Kidney glomerular epithelial cell (primary cell): Measurements from ENCODE around the gene GPX4.

Experiments
- DNase-seq: peaks from one replicate; lab custom pipeline; 2025; lab: John Stamatoyannopoulos, UW

Gene GPX4

DNA sequence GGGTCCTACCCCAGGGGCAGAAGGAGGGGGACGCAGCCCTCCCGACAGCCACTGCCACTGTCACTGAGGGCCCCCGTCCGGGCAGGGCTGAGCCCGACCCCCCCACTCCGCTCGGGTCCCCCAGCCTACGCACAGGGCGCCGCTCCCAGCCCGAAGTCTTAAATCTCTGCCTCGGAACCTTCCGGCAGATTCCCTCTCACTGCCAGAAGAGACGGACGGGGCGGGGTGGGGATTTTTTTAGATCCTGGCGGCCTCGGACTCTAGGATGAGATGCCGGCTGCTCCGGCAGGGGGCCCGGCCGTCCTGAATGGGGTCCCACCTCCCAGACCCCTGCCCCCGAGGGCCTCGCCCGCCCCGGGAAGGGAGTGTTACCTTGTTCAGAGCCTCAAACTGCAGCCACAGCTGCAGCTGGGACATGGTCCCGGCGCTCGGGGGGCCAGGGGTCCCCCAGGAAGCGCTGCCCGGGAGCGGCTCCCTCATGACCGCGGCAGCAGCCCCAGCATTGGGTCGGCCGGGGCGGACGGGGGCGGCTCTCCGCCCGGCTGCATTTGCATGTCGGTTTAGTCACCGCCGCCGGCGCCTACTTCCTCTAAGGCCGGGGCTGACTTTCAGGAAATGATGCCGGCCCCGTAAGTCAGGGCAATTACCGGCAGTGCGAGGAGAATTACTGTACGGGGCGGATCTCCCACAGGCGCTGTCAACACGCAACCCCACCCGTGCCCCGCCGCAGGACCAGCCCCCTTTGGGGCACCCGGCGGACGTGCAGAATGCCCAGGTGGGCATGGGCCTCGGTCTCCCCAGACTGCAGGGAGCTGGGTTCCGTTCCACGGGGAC, 28.1 kb downstream of the GPX4 start:
- peak; percentile 73 for DNase-seq

- DNase-seq, result no peak
These were observed 29.0 kb downstream of the GPX4 start for GRCh38 chr19:1132552-1133383.

DNA sequence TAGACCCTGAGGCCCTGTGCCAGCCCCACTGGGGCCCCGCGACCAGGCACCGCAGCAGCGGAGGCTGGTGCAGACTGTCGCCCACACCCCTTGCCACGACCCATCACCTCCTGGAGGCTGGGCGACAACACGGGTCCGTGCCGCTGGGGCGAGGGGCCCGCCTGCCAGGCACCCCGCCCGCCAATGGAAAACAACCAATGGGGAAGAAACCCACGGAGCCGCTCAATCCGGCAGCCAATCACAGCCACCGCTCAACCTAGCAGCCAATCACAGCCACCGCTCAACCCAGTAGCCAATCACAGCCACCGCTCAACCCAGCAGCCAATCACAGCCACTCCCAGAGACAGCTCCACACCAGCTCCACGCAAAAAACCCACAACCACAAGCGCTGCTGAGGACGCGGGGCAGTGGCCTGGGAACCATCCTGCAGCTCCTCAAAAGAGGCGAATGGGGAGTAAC, 29.7 kb downstream of the GPX4 start:
- no peak for DNase-seq

DNA sequence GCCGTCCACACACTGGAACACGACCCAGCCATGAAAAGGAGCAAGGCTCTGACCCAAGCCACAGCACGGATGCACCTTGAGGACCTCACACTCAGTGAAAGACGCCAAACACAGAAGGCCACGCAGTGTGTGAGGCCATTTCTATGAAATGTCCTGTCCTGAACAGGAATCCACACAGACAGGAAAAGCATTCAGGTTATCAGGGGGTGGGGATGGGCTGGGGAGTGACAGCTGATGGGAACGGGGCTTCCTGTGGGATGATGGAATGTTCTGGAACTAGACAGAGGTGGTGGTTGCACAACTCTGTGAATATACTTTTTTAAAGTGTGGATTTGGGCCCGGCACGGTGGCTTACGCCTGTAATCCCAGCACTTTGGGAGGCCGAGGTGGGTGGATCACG, 30.6 kb downstream of the GPX4 start:
- DNase-seq, result no peak

GRCh38 chr19:1135454-1135853, 31.7 kb downstream of the GPX4 start:
- DNase-seq, result no peak

GRCh38 chr19:1136201-1136600, 32.4 kb downstream of the GPX4 start:
- DNase-seq, result no peak

DNA sequence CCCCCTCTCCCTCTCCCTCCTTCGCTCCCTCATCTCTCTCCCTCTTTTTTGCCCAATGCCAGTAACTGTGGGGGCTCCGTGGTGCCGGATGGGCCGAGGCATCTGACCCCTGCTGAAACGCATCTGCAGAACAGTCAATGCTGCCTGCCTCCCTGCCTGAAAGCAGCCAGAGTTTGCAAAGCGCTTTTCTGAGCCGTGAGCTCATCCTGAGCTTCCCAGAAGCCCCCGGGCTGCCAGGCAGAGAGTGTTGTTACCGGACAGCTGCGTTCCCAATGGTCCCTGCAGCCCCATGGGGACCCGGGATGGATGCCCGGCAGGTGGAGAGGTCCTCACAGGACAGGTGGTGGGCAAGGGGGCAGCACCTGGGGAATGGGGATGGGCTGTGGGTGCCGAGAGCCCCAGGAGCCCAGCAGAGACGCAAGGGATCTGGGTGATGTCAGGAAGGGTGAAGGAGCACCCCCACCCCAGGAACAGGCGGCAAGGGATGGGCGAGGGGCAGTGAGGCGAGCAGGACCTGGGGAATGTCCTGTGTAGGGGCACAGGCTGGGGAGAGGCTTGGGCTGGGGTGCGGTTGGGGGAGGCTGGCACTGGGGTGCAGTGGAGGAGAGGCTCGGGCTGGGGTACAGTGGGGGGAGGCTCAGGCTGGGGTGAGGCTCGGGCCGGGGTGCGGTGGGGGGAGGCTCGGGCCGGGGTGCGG, 33.0 kb downstream of the GPX4 start:
- no peak for DNase-seq

DNA sequence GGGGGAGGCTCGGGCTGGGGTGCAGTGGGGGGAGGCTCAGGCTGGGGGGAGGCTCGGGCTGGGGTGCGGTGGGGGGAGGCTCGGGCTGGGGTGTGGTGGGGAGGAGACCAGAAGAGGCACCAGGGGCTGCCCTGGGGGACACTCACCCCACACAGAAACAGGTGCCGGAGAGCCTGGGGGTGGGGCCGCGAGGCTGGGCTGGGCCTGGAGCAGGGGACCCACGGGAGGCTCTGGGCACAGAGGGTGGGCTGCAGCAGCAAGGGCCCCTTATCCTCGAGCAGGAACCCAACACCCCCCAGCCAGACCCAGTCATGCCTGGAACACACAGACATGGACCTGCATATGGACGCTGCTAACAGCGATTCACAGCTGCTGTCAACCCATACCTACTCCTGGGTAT, 34.3 kb downstream of the GPX4 start:
- DNase-seq, result no peak

DNA sequence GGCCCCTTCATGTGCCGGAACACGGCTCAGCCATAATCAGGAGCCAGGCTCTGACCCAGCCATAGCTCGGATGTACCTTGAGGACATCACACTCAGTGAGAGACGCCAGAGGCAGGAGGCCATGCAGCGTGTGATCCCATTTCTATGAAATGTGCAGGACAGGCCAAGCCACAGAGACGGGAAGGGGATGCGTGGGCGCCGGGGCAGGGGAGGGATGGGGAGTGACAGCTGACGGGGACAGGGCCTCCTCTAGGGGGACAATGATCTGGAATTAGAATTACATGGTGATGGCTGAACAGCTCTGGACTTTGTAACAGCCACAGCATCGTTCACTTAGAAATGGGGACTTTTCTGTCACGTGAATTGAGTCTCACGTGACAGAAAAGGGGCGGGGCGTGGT, 35.3 kb downstream of the GPX4 start:
- no peak for DNase-seq

- DNase-seq, result no peak
These were observed 36.7 kb downstream of the GPX4 start for GRCh38 chr19:1140272-1141027.

DNA sequence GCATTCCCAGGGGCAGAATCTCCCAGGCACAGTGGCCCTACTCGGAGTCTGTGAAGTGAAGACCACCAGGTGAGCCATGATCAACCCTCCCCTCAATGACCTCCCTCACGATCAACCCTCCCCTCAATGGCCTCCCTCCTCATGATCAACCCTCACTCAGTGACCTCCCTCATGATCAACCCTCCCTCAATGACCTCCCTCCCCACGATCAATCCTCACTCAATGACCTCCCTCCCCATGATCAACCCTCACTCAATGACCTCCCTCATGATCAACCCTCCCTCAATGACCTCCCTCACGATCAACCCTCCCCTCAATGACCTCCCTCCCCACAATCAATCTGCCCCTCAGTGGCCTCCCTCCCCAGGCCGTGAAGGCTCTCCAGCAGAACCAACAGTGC, 38.1 kb downstream of the GPX4 start:
- no peak for DNase-seq

DNA sequence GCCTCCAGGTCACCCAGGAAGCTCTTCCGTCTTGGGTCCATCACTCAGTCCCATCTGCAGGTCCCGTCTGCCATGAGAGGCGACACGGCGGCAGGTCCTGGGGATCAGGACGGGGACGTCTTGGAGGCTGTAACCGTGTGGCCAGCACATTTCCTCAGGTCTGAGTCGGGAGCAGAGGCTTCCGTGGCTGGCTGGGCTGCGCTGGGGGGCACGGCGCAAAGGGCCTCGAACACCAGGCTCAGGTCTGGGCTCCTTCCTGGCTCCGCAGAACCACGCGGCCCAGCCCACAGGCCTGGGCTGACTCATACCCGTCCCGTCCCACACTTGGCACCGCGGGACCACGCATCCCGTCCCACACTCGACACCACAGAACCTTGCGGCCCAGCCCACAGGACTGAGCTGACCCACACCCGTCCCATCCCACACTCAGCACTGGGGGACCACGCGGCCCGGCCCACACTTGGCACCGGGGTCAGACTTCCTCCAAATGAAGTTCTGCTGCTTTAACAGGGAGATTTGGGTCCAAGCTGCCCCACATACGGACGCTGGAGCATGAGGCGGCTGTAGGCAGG, 40.1 kb downstream of the GPX4 start:
- no peak for DNase-seq

DNA sequence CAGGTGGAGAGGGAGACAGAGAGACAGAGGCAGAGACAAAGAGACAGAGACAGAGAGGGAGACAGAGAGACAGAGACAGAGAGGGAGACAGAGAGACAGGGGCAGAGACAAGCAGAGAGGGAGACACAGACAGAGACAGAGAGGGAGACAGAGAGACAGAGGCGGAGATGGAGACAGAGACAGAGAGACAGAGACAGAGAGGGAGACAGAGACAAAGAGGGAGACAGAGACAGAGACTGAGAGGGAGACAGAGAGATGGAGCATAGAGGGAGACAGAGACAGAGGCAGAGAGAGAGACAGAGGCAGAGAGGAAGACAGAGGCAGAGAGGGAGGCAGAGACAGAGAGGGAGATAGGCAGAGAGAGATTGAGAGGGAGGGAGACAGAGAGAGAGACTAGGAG, 40.9 kb downstream of the GPX4 start:
- DNase-seq, result no peak

- no peak for DNase-seq
These were observed 42.0 kb downstream of the GPX4 start for GRCh38 chr19:1145635-1146411.

DNA sequence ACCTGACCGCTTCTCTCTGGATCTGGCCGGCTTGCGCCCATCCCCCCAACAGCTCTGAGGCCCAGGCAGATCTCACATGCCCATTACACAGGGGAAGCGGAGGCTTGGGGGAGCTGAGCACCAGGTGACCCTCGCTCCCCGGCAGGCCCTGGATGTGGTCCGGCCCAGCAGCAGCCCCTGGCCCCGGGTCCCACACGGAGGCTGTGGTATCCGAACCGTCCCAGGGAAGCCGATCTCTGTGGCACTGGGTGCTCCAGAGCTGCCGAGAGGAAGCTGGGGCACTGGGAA, 42.6 kb downstream of the GPX4 start:
- DNase-seq, result no peak

DNA sequence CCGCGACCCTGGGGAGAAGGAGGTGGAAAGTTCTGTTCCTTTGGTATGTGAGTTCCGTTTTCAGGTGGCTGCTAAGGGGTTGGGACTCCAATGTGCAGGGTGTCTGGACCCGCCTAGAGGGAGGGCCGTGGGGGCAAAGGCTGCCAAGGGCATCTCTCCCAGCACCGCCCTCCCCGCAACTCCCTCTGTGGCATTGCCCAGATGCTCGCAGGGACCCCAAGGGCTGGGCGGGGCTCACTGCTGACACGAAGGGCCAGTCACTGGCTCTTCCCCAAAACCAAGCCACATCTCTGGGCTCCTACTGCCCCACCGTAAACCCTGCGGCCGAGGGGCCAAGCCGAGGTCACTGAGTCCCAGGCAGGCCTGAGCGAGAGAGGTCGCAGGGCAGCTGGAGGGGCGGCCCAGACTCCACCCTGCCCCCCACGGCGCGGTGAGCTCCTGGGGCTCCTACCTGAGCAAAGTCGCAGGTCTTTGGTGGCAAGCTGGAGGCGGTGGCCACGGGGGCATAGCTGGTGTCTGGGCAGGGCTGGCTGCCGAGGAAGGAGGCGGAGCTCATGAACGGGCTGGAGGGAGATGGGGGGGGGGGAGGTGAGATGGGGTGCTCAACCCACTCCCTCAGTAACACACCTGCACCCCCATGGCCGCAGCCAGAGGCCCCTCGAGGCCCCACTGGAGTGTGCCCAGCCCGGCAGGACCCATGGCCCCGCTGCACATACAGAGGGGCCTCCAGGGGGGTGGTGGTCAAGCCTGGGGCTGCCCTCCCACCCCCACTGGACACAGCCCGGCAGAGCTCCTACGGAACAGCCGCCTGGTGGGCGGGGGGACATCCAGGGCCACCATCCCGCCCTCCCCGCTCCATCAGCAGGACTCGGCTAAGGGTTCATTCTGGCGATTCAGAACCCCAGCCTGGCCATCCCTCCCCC, 43.3 kb downstream of the GPX4 start:
- no peak for DNase-seq

DNA sequence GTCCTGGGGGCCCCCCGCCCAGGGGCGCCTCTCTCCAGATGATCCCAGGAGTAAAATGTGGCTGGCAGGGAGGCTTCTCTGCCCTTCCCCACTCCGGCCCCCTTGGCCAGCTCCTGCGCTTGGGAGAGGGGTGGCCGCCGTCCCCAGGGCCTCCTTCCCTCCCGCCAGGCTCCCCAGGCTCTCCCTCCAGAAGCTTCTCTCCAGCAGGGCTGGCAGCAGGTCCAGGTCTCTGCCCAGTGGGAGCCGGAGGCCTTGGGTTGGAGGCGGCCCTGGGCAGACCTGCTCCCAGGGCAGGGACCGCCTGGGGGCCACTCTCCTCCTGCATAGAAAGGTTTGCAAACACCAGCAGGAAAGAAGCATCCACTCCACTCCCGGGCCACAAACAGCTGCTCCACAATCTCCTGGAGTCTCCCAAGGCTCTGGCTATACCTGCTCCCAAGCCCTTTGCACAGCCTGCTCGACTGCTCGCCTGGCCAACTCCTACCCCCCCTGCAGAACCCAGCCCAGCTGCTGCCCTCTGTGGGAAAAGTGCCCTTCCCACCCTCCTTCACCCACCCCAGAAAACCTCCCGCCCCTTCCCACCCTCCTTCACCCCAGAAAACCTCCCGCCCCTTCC, 44.2 kb downstream of the GPX4 start:
- DNase-seq, result no peak

DNA sequence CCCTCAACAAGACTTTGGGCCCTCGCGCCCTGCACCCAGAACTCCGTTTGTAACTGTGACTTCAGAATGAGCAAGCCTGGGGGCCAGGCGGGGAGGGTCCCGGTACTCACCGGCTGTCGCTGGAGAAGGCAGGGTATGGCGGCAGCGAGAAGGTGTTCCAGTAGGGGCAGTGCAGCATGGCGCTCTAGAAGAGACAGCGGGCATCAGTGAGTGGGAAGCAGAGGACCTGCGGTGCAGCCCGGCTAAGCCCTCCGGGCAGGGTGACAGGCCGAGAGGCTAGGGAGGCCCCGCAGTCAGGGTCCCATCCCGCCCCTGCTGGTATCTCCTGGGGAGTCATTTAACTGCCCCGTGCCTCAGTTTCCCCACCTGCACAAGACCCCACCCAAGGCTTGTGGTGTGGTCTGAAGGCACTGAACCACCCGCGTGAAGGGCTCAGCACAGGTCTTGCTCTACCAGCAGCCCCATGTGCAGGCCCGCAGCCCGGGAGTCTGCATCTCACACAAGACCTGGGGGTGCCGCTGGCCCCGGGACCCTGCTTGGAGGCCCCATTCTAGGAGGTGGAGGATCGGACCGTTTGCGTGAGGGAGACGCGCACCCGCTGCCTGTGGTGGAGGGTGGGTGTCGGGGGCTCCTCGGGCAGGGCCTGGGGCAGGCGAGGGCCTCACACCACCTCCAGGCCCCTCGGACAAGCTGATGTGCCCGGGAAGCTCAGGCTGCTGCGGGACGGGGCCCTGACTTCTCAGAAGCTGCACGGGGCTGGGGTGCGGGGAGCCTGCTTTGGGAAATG, 45.7 kb downstream of the GPX4 start:
- no peak for DNase-seq
